ENCODE measurements around the gene CYB561D2.

CYB561D2 gene

DNA sequence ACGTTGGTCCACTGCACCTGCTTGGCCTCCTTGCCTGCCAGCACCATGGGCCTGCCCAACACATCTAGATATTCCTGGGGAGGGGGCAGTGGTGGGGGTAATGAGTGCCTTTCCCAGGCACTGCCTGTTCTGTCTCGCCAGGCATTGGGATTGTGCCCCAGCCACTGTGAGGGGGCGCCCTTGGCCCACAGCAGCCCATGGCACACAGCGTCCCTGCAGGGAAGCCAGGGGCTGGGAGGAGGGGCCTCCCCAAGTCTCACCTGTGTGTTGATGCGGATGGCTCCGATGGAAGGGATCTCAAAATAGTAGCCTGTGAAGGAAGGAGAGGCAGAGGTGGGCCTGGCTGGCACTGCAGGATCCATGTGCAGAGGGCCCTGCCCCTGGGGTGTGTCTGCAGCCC, 27.4 kb downstream of the CYB561D2 start:
- H3K4me3 ChIP-seq (ENCODE audit: low read depth, low read length): no peak overlapping the region
- TF ChIP-seq, protein P1, sequence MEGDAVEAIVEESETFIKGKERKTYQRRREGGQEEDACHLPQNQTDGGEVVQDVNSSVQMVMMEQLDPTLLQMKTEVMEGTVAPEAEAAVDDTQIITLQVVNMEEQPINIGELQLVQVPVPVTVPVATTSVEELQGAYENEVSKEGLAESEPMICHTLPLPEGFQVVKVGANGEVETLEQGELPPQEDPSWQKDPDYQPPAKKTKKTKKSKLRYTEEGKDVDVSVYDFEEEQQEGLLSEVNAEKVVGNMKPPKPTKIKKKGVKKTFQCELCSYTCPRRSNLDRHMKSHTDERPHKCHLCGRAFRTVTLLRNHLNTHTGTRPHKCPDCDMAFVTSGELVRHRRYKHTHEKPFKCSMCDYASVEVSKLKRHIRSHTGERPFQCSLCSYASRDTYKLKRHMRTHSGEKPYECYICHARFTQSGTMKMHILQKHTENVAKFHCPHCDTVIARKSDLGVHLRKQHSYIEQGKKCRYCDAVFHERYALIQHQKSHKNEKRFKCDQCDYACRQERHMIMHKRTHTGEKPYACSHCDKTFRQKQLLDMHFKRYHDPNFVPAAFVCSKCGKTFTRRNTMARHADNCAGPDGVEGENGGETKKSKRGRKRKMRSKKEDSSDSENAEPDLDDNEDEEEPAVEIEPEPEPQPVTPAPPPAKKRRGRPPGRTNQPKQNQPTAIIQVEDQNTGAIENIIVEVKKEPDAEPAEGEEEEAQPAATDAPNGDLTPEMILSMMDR (IDR thresholded peaks at IDR 0.05; ENCODE audit: low read depth, low read length): no peak

DNA sequence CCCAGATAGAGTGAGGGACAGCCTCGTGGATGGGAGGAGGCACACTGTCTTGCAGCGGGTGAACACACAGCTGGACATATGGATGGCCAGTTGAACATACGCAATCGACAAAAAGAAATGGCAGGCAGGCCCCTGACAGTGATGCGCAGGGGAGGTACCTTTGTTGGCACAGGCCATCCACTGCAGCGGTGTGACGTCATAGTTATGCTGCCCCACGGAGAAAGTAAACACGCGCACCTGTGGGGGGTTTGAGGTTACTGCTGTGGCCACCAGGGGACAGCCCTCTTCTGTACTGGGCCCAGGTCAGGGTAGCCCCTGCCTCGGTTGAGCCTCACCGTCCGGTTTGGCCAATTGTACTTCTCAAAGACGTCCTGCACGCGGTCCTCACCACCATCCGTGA, 28.1 kb downstream of the CYB561D2 start:
- no peak overlapping the region for H3K4me3 ChIP-seq (ENCODE audit: low read depth, low read length)
- TF ChIP-seq, protein P1 (IDR thresholded peaks at IDR 0.05; ENCODE audit: low read depth, low read length): no peak

DNA sequence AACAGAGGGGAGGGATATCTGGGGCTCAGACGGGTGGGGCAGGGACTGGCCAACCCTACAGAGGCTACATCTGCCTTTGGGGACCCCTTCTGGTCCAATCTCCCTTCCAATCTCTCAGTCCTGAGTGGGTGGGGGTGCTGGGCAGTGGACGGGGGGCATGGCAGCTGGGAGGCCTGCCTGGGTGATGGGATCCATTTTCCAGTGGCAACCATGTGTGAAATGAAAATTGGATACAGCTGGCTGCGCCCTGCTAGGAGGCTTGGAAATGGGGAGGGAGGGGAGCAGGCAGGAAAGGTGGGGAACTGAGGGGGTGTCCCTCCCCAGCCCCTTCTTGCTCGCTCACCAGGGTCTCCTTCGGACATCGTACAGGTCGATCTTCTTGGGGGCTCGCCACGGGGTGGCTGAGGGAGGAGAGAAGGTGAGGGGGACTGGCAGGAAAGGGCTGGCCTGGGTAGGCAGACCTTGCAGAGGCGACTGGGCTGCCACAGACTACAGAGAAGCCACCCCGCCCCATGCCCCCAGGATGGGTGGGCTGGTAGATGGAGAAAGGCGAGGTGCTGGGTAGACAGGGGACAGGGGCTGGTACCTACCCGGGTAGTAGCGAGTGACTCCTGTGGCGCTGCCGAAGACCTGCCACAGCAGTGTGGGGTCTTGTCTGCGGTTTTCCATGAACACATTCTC, 29.9 kb downstream of the CYB561D2 start:
- TF ChIP-seq, protein P1 (IDR thresholded peaks at IDR 0.05; ENCODE audit: low read depth, low read length): no peak
- no peak overlapping the region for H3K4me3 ChIP-seq (ENCODE audit: low read depth, low read length)

DNA sequence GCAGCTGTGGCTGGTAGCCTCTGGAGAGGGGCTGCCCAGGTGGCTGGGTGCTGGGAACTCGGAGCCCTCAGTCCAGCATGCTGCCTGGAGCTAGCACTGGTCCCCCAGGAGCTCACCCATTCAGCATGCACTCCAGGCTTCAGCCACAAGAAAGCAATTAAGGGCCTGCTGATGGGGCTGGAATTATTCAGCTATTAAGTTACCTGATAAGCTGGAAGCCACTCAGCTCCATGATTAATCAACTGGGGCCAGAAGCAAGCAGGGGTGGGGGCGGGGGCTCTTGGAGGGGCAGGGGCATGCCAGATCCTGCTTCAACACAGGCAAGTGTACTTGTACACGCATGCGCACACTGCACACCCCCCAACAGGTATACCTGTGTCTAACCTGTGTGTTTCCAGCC, 30.7 kb downstream of the CYB561D2 start:
- TF ChIP-seq, protein P1 (IDR thresholded peaks at IDR 0.05; ENCODE audit: low read depth, low read length): no peak
- H3K4me3 ChIP-seq (ENCODE audit: low read depth, low read length): no peak overlapping the region

DNA sequence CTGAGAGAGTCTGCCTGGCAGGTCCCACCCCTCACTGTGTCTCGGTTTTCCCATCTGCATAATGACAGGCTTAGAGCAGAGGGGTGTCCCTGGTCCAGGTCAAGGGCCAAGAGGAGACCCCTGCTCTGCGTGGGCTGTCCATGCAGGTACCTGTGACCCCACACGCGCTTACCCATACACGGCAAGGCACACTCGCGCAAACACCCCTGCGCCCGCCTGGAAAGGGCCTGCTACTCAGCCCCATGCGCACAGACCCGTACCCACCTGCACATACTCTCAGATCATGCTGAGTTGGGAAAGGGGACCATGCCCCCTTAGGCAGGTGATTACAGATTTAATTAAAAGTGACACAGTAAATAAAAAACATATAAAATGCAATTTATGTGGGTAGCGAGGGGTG, 32.1 kb downstream of the CYB561D2 start:
- H3K4me3 ChIP-seq (ENCODE audit: low read depth, low read length): no peak overlapping the region
- TF ChIP-seq, protein P1 (IDR thresholded peaks at IDR 0.05; ENCODE audit: low read depth, low read length): no peak

DNA sequence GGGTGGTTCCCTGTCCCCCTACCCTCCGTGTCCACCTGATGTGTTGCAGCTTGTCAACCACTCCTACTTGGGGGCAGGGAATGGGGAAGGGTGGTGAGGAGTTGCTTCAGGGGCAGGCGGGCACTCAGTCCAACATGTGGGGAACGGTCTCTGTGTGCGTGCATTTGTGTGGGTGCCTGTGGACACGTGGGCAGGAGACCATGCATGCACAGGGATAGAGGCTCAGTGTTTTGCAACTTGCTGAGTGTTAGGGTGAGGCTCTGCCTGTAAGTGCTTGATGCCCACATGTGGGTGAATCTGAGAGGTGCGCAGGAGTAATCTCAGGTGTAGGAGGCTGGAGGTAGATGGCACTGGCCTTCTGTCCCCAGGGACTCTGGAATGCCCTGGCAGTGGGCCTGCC, 33.1 kb downstream of the CYB561D2 start:
- TF ChIP-seq, protein P1 (IDR thresholded peaks at IDR 0.05; ENCODE audit: low read depth, low read length): no peak

DNA sequence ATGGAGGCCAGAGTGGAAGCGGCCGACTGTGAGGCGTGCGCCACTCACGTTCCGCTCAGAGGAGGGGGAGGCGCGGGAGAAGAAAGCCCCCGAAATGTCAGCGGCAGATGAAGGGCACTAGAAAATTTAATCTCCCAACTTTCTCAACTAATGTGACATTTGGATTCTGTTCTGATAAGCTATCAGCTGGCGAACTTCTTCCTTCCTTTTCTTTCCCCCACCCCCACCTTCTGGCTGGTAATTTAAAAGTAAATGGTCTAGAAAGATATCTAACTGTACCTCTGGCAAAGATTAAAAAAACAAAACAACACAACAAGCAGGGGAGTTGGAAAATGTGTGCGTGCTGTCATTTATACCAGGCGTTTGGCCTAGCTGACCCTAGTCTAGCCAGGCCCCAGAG, 35.1 kb downstream of the CYB561D2 start:
- H3K4me3 ChIP-seq (ENCODE audit: low read depth, low read length): no peak overlapping the region
- TF ChIP-seq, protein P1 (IDR thresholded peaks at IDR 0.05; ENCODE audit: low read depth, low read length): no peak

More for the DNA sequence above, 33.1 kb downstream of the CYB561D2 start:
- H3K4me3 ChIP-seq (ENCODE audit: low read depth, low read length): no peak overlapping the region

Measured in WI38 (cell line).